ENCODE results near the gene EPHA5.

Gene EPHA5

GRCh38 chr4:65671372-65671771, 1.1 kb upstream of the EPHA5 start:
- Histone ChIP-seq H3K4me2 (ENCODE audit: low read length) (no peak overlapping the region), H3K36me3 (ENCODE audit: control insufficient read depth in 1 of 2, insufficient read depth in 2 of 2, low read length in 2 of 2) (no peaks in the 10 kb centered on the region), H3K9me3 (ENCODE audit: insufficient read depth, low read depth, low read length) (no peaks in the 10 kb centered on the region), H3K27ac (ENCODE audit: low read depth, low read length) (no peak overlapping the region), H4K91ac (ENCODE audit: low read depth, low read length) (no peak overlapping the region), H3K18ac (ENCODE audit: low read length) (no peak overlapping the region), H4K8ac (ENCODE audit: low read depth, low read length) (no peak overlapping the region), H2AK5ac (ENCODE audit: low read length) (no peak overlapping the region), H3K23ac (ENCODE audit: low read length) (no peak overlapping the region), H3K4me3 (ENCODE audit: low read depth, low read length) (no peak overlapping the region), H2BK5ac (ENCODE audit: low read depth, low read length, poor library complexity) (no peak overlapping the region), H2BK120ac (ENCODE audit: insufficient read depth, low read length, poor library complexity) (no peak overlapping the region), H3K27me3 (ENCODE audit: insufficient read depth, low read length) (peaks cover 26% of the 10 kb centered on the region), H2AFZ (ENCODE audit: insufficient read depth, low read length, poor library complexity) (no peak overlapping the region), H3K4me1 (ENCODE audit: control insufficient read depth in 1 of 2, insufficient read depth in 2 of 2, low read length in 2 of 2) (peaks cover 14 to 20% of the 10 kb centered on the region in 2 experiments), H3K4ac (ENCODE audit: low read depth, low read length) (no peak overlapping the region), H3K9ac (ENCODE audit: low read length) (no peak overlapping the region), H3K14ac (ENCODE audit: low read length) (no peak overlapping the region), H2BK12ac (ENCODE audit: low read length) (no peak overlapping the region), H4K12ac (ENCODE audit: low read depth, low read length) (no peak overlapping the region), H3K79me1 (ENCODE audit: low read length) (no peaks in the 10 kb centered on the region), H3K79me2 (ENCODE audit: control insufficient read depth, insufficient read depth, low read length, poor library complexity) (no peaks in the 10 kb centered on the region)
- DNase-seq: no peak
- WGBS (ENCODE audit: extremely low coverage, insufficient coverage, insufficient read length): no CpG with 5 or more reads among the region's 2 CpGs

- H2AFZ ChIP-seq (ENCODE audit: insufficient read depth, low read length, poor library complexity): peak overlapping the region; percentile 6
- no peak overlapping the region for H4K8ac ChIP-seq (ENCODE audit: low read depth, low read length)
- peak overlapping the region; percentile 95 for H3K4me2 ChIP-seq (ENCODE audit: low read length)
- no peak overlapping the region for H3K14ac ChIP-seq (ENCODE audit: low read length)
- no peak overlapping the region for H3K27ac ChIP-seq (ENCODE audit: low read depth, low read length)
- H3K9ac ChIP-seq (ENCODE audit: low read length): no peak overlapping the region
- no peak overlapping the region for H3K4ac ChIP-seq (ENCODE audit: low read depth, low read length)
- no peaks in the 10 kb centered on the region for H3K36me3 ChIP-seq (ENCODE audit: control insufficient read depth in 1 of 2, insufficient read depth in 2 of 2, low read length in 2 of 2)
- no peak overlapping the region for H3K23ac ChIP-seq (ENCODE audit: low read length)
- H2BK12ac ChIP-seq (ENCODE audit: low read length): no peak overlapping the region
- H2BK5ac ChIP-seq (ENCODE audit: low read depth, low read length, poor library complexity): no peak overlapping the region
- no peak overlapping the region for H4K91ac ChIP-seq (ENCODE audit: low read depth, low read length)
- H3K79me2 ChIP-seq (ENCODE audit: control insufficient read depth, insufficient read depth, low read length, poor library complexity): no peaks in the 10 kb centered on the region
- H2AK5ac ChIP-seq (ENCODE audit: low read length): no peak overlapping the region
- DNase-seq: no peak
- no peaks in the 10 kb centered on the region for H3K9me3 ChIP-seq (ENCODE audit: insufficient read depth, low read depth, low read length)
- no peak overlapping the region for H3K18ac ChIP-seq (ENCODE audit: low read length)
- H4K12ac ChIP-seq (ENCODE audit: low read depth, low read length): no peak overlapping the region
- H3K4me1 ChIP-seq (ENCODE audit: control insufficient read depth in 1 of 2, insufficient read depth in 2 of 2, low read length in 2 of 2): peaks cover 14 to 20% of the 10 kb centered on the region in 2 experiments
- H2BK120ac ChIP-seq (ENCODE audit: insufficient read depth, low read length, poor library complexity): no peak overlapping the region
- H3K27me3 ChIP-seq (ENCODE audit: insufficient read depth, low read length): peaks cover 26% of the 10 kb centered on the region
- WGBS (ENCODE audit: extremely low coverage, insufficient coverage, insufficient read length): no CpG with 5 or more reads among the region's 6 CpGs
- peak overlapping the region; percentile 46 for H3K4me3 ChIP-seq (ENCODE audit: low read depth, low read length)
- H3K79me1 ChIP-seq (ENCODE audit: low read length): no peaks in the 10 kb centered on the region
Observed at GRCh38 chr4:65670020-65670330, 314 bp downstream of the EPHA5 start.

- H2BK120ac ChIP-seq (ENCODE audit: insufficient read depth, low read length, poor library complexity): no peak overlapping the region
- peaks cover 14 to 20% of the 10 kb centered on the region in 2 experiments for H3K4me1 ChIP-seq (ENCODE audit: control insufficient read depth in 1 of 2, insufficient read depth in 2 of 2, low read length in 2 of 2)
- H3K18ac ChIP-seq (ENCODE audit: low read length): no peak overlapping the region
- no peak overlapping the region for H2BK12ac ChIP-seq (ENCODE audit: low read length)
- H3K23ac ChIP-seq (ENCODE audit: low read length): no peak overlapping the region
- H2AK5ac ChIP-seq (ENCODE audit: low read length): no peak overlapping the region
- no peaks in the 10 kb centered on the region for H3K36me3 ChIP-seq (ENCODE audit: control insufficient read depth in 1 of 2, insufficient read depth in 2 of 2, low read length in 2 of 2)
- no peak for DNase-seq
- peak overlapping the region; percentile 95 for H3K4me2 ChIP-seq (ENCODE audit: low read length)
- H3K27me3 ChIP-seq (ENCODE audit: insufficient read depth, low read length): peaks cover 26% of the 10 kb centered on the region
- H3K4ac ChIP-seq (ENCODE audit: low read depth, low read length): no peak overlapping the region
- H3K4me3 ChIP-seq (ENCODE audit: low read depth, low read length): peak overlapping the region; percentile 51
- no peak overlapping the region for H3K27ac ChIP-seq (ENCODE audit: low read depth, low read length)
- H3K79me1 ChIP-seq (ENCODE audit: low read length): no peaks in the 10 kb centered on the region
- no peaks in the 10 kb centered on the region for H3K9me3 ChIP-seq (ENCODE audit: insufficient read depth, low read depth, low read length)
- no peak overlapping the region for H4K91ac ChIP-seq (ENCODE audit: low read depth, low read length)
- no peak overlapping the region for H3K14ac ChIP-seq (ENCODE audit: low read length)
- WGBS (ENCODE audit: extremely low coverage, insufficient coverage, insufficient read length): no CpG with 5 or more reads among the region's 60 CpGs
- peak overlapping the region; percentile 39 for H3K9ac ChIP-seq (ENCODE audit: low read length)
- no peak overlapping the region for H4K12ac ChIP-seq (ENCODE audit: low read depth, low read length)
- H3K79me2 ChIP-seq (ENCODE audit: control insufficient read depth, insufficient read depth, low read length, poor library complexity): no peaks in the 10 kb centered on the region
- no peak overlapping the region for H2BK5ac ChIP-seq (ENCODE audit: low read depth, low read length, poor library complexity)
- H4K8ac ChIP-seq (ENCODE audit: low read depth, low read length): no peak overlapping the region
- no peak overlapping the region for H2AFZ ChIP-seq (ENCODE audit: insufficient read depth, low read length, poor library complexity)
Observed at GRCh38 chr4:65669111-65670019, 924 bp downstream of the EPHA5 start.

- DNase-seq: no peak
- Histone ChIP-seq H3K4ac (ENCODE audit: low read depth, low read length) (no peak overlapping the region), H4K91ac (ENCODE audit: low read depth, low read length) (no peak overlapping the region), H2BK12ac (ENCODE audit: low read length) (no peak overlapping the region), H4K8ac (ENCODE audit: low read depth, low read length) (no peak overlapping the region), H3K27me3 (ENCODE audit: insufficient read depth, low read length) (peaks cover 26% of the 10 kb centered on the region), H2BK120ac (ENCODE audit: insufficient read depth, low read length, poor library complexity) (no peak overlapping the region), H3K9me3 (ENCODE audit: insufficient read depth, low read depth, low read length) (no peaks in the 10 kb centered on the region), H2AK5ac (ENCODE audit: low read length) (no peak overlapping the region), H3K9ac (ENCODE audit: low read length) (no peak overlapping the region), H3K79me1 (ENCODE audit: low read length) (no peaks in the 10 kb centered on the region), H3K36me3 (ENCODE audit: control insufficient read depth in 1 of 2, insufficient read depth in 2 of 2, low read length in 2 of 2) (no peaks in the 10 kb centered on the region), H3K4me3 (ENCODE audit: low read depth, low read length) (peak overlapping the region; percentile 37), H3K79me2 (ENCODE audit: control insufficient read depth, insufficient read depth, low read length, poor library complexity) (no peaks in the 10 kb centered on the region), H2BK5ac (ENCODE audit: low read depth, low read length, poor library complexity) (no peak overlapping the region), H3K4me1 (ENCODE audit: control insufficient read depth in 1 of 2, insufficient read depth in 2 of 2, low read length in 2 of 2) (peaks cover 14 to 20% of the 10 kb centered on the region in 2 experiments), H3K4me2 (ENCODE audit: low read length) (peak overlapping the region; percentile 95), H2AFZ (ENCODE audit: insufficient read depth, low read length, poor library complexity) (no peak overlapping the region), H3K27ac (ENCODE audit: low read depth, low read length) (no peak overlapping the region), H3K23ac (ENCODE audit: low read length) (peak overlapping the region; percentile 89), H3K18ac (ENCODE audit: low read length) (no peak overlapping the region), H3K14ac (ENCODE audit: low read length) (no peak overlapping the region), H4K12ac (ENCODE audit: low read depth, low read length) (no peak overlapping the region)
- WGBS (ENCODE audit: extremely low coverage, insufficient coverage, insufficient read length): no CpG with 5 or more reads among the region's 32 CpGs
Observed at GRCh38 chr4:65668201-65669089, 1.8 kb downstream of the EPHA5 start.
